Thyroid gland (tissue), 4 donors: ENCODE measurements around the gene DENND1A. TPM values are rescaled to one million over a fixed set of nuclear protein-coding genes. Genes with fewer than 3 reads are reported as not detected.
A peak's percentile ranks its signal among the peaks of the same experiment; 100 is the strongest.

ENCODE experiments used
- DNase-seq, 2 donors: peaks; one replicate each; pipeline ENCODE4 v3.0.0-alpha.2; 2019
- H3K27ac ChIP-seq, 3 donors: fragments of 200-600 bp; sonication (generic); 1 replicate in 2 of 3; 2 replicates in 1 of 3; pipeline ENCODE4 v1.5.1; 2016 to 2019; ENCODE audit warnings: mild to moderate bottlenecking in 1 of 3, moderate library complexity in 1 of 3
- H3K27me3 ChIP-seq: fragments of 200-600 bp; sonication (generic); one replicate; pipeline ENCODE4 v1.5.1; 2019
- H3K36me3 ChIP-seq, 2 donors: fragments of 200-600 bp; sonication (generic); one replicate each; pipeline ENCODE4 v1.5.1; 2016 to 2019
- H3K4me1 ChIP-seq, 2 donors: fragments of 200-600 bp; sonication (generic); one replicate each; pipeline ENCODE4 v1.5.1; 2017 to 2019
- H3K4me3 ChIP-seq, 3 donors: fragments of 200-600 bp; sonication (generic); replicated peaks in 1 of 3; 1 replicate in 2 of 3; 2 replicates in 1 of 3; pipeline ENCODE4 v1.5.1; 2016; ENCODE audit warnings: mild to moderate bottlenecking in 1 of 3
- H3K9me3 ChIP-seq: fragments of 200-600 bp; sonication (generic); one replicate; pipeline ENCODE4 v1.5.1; 2017
- CTCF ChIP-seq, 6 experiments: fragments of 200-600 bp in 3 of 6; fragments of 450-650 bp in 3 of 6; sonication (generic) in 3 of 6; IDR thresholded peaks; one replicate each; pipeline ENCODE4 v1.5.1; 2016 to 2019; ENCODE audit warnings: antibody characterized with exemption in 6 of 6, mild to moderate bottlenecking in 2 of 6, inconsistent platforms in 1 of 6, moderate library complexity in 1 of 6
- POLR2A ChIP-seq, 2 donors: fragments of 450-650 bp; IDR thresholded peaks; one replicate each; pipeline ENCODE4 v1.6.1; 2017; ENCODE audit warnings: antibody characterized with exemption in 2 of 2, mild to moderate bottlenecking in 2 of 2, moderate library complexity in 1 of 2
- WGBS, 2 donors: methylation state at CpG; one replicate each; pipeline ENCODE4 v1.1.5; 2017; 5-methylcytosine and 5-hydroxymethylcytosine counted together
- intact Hi-C: fragments of 100-400 bp; cut with DNase I; formaldehyde crosslinking; loops from one replicate; pipeline ENCODE4 v1.15.1; 2023
- total RNA-seq, 4 donors: library from RNA; depleted of rRNA; stranded (reverse); fragments of >200 nt; gene quantifications; one replicate each; pipeline ENCODE4 v1.2.3, GENCODE V29; 2016

Gene DENND1A
- total RNA-seq, 4 donors from 2014 or later, result 18.8 to 34.4 (median 28.2) TPM

GRCh38 chr9:123450098-123450770 lies 479.7 kb downstream of the DENND1A start:
- H3K27ac ChIP-seq, result peak overlapping the region in 2 of 3 donors; percentile 27 to 75
- H3K9me3 ChIP-seq, result no peaks in the 10 kb centered on the region
- H3K4me3 ChIP-seq, result no peak overlapping the region
- TF ChIP-seq CTCF (IDR thresholded peaks at IDR 0.05) (no peak), POLR2A (IDR thresholded peaks at IDR 0.05) (no peak)
- H3K27me3 ChIP-seq, result no peaks in the 10 kb centered on the region
- no peaks in the 10 kb centered on the region for H3K36me3 ChIP-seq
- peaks cover 22 to 31% of the 10 kb centered on the region in 2 donors for H3K4me1 ChIP-seq
- intact Hi-C loops, result no loop called here
- no peak for DNase-seq
- 84 to 90% methylated on average over 10 to 12 of the region's 12 CpGs for WGBS, 2 donors

GRCh38 chr9:123447934-123448646 lies 481.8 kb downstream of the DENND1A start:
- no peak for DNase-seq
- Histone ChIP-seq H3K27me3 (no peaks in the 10 kb centered on the region), H3K4me3 (no peak overlapping the region), H3K27ac (no peak overlapping the region), H3K36me3 (no peaks in the 10 kb centered on the region), H3K4me1 (peaks cover 19 to 21% of the 10 kb centered on the region in 2 donors), H3K9me3 (no peaks in the 10 kb centered on the region)
- intact Hi-C loops, result no loop called here
- TF ChIP-seq POLR2A (IDR thresholded peaks at IDR 0.05) (no peak), CTCF (IDR thresholded peaks at IDR 0.05) (no peak)
- WGBS, 2 donors, result 89 to 93% methylated on average over 9 of the region's 9 CpGs

- 66 to 69% methylated on average over 10 of the region's 10 CpGs for WGBS, 2 donors
- no peaks in the 10 kb centered on the region for H3K9me3 ChIP-seq
- H3K36me3 ChIP-seq, result no peaks in the 10 kb centered on the region
- DNase-seq, result peak; percentile 56 to 60
- TF ChIP-seq CTCF (IDR thresholded peaks at IDR 0.05) (no peak), POLR2A (IDR thresholded peaks at IDR 0.05) (no peak)
- H3K4me1 ChIP-seq, result peaks cover 13 to 15% of the 10 kb centered on the region in 2 donors
- H3K27me3 ChIP-seq, result no peaks in the 10 kb centered on the region
- peak overlapping the region in 1 of 3 donors; percentile 7 for H3K27ac ChIP-seq
- H3K4me3 ChIP-seq, result no peak overlapping the region
- intact Hi-C loops, result no loop called here
Measured at GRCh38 chr9:123445981-123446610, 483.8 kb downstream of the DENND1A start.

GRCh38 chr9:123445116-123445515 lies 484.8 kb downstream of the DENND1A start:
- no peak overlapping the region for H3K27ac ChIP-seq
- intact Hi-C loops, result no loop called here
- DNase-seq, result no peak
- TF ChIP-seq CTCF (IDR thresholded peaks at IDR 0.05), result no peak
- TF ChIP-seq POLR2A (IDR thresholded peaks at IDR 0.05), result no peak
- no peaks in the 10 kb centered on the region for H3K27me3 ChIP-seq
- WGBS, 2 donors, result 97 to 98% methylated on average over 7 of the region's 7 CpGs
- no peak overlapping the region for H3K4me3 ChIP-seq
- H3K36me3 ChIP-seq, result no peaks in the 10 kb centered on the region
- H3K9me3 ChIP-seq, result no peaks in the 10 kb centered on the region
- H3K4me1 ChIP-seq, result peaks cover 7 to 13% of the 10 kb centered on the region in 2 donors

- Histone ChIP-seq H3K27me3 (no peaks in the 10 kb centered on the region), H3K27ac (no peak overlapping the region), H3K36me3 (peaks cover 0 to 8% of the 10 kb centered on the region in 2 donors), H3K4me3 (no peak overlapping the region), H3K4me1 (peaks cover 7 to 13% of the 10 kb centered on the region in 2 donors), H3K9me3 (no peaks in the 10 kb centered on the region)
- intact Hi-C loops, result no loop called here
- TF ChIP-seq POLR2A (IDR thresholded peaks at IDR 0.05) (no peak), CTCF (IDR thresholded peaks at IDR 0.05) (no peak)
- DNase-seq, result no peak
Measured at GRCh38 chr9:123441769-123442168, 488.2 kb downstream of the DENND1A start.
